A549 (cell line): ENCODE data around the gene CPSF2. TPM values are rescaled to one million over a fixed set of nuclear protein-coding genes. Genes with fewer than 3 reads are reported as not detected.
"Not testable (repeated sequence)": the region's sequence is repeated elsewhere in the genome, so short reads cannot be mapped to it uniquely, and the experiment has no call there.

Experiments used
- ATAC-seq, 2 experiments: fragments of 200-7000 bp in 1 of 2; fragments of >200 bp in 1 of 2; cut with Nextera tagmentation in 1 of 2; cut with Tn5 transposase in 1 of 2; 3 replicates each; pipeline versions ENCODE4 v1.8.0 to v1.9.1; 2018 to 2020; ENCODE audit warnings: mild to moderate bottlenecking in 1 of 2, moderate library complexity in 1 of 2
- CTCF ChIA-PET: fragments of 300-600 bp; sonication (Branson Sonifier 250); formaldehyde crosslinking; extraction: SDS; loops from one replicate; lab custom pipeline; 2021; ENCODE audit warnings: antibody characterized with exemption, inconsistent platforms; lab: Yijun Ruan, JAX
- POLR2A ChIA-PET: fragments of 350-600 bp; formaldehyde crosslinking; extraction: SDS; loops from one replicate; lab custom pipeline; 2021; ENCODE audit warnings: antibody characterized with exemption, inconsistent platforms; lab: Yijun Ruan, JAX
- DNase-seq, 2 experiments: peaks; one replicate each; pipeline versions ENCODE4 v3.0.0 to v3.0.0-alpha.2; 2011 to 2016; ENCODE audit warnings: low read depth in 1 of 2, low spot score in 1 of 2
- FAIRE-seq: peaks from 2 replicates; lab custom pipeline; 2011; peaks lifted over from hg19 to GRCh38; lab: Jason Lieb, UNC
- H3K27ac ChIP-seq, 2 experiments: fragments of >200 bp; sonication (Bioruptor Twin); formaldehyde crosslinking; 3 replicates each; pipeline ENCODE4 v1.5.1; 2016 to 2017
- H3K4me1 ChIP-seq: fragments of >200 bp; sonication (Bioruptor Twin); formaldehyde crosslinking; 3 replicates; pipeline ENCODE4 v1.6.1; 2016
- H3K4me2 ChIP-seq: fragments of >200 bp; sonication (Bioruptor Twin); formaldehyde crosslinking; 3 replicates; pipeline ENCODE4 v1.6.1; 2016
- H3K4me3 ChIP-seq: fragments of >200 bp; sonication (Bioruptor Twin); formaldehyde crosslinking; 3 replicates; pipeline ENCODE4 v1.5.1; 2016
- H3K9me3 ChIP-seq: fragments of >200 bp; sonication (Bioruptor Twin); formaldehyde crosslinking; 3 replicates; pipeline ENCODE4 v1.6.1; 2016
- BHLHE40 ChIP-seq: IDR thresholded peaks from 2 replicates; pipeline ENCODE4 v1.6.1; 2012; ENCODE audit warnings: low read depth, low read length, inconsistent platforms
- CEBPB ChIP-seq, 2 experiments: fragments of >200 bp in 1 of 2; sonication (Bioruptor Twin) in 1 of 2; formaldehyde crosslinking in 1 of 2; IDR thresholded peaks; 2 replicates each; pipeline ENCODE4 v1.6.1; 2012 to 2016
- CHD2 ChIP-seq: fragments of 150-350 bp; IDR thresholded peaks from 2 replicates; pipeline ENCODE4 v1.6.1; 2014; ENCODE audit warnings: low read length; ENCODE audit not compliant: partially characterized antibody
- E2F6 ChIP-seq: IDR thresholded peaks from 2 replicates; pipeline ENCODE4 v1.6.1; 2012; ENCODE audit warnings: low read depth, borderline replicate concordance
- EP300 ChIP-seq, 2 experiments: fragments of >200 bp; sonication (Bioruptor Twin); formaldehyde crosslinking; IDR thresholded peaks; 2 replicates in 1 of 2; 3 replicates in 1 of 2; pipeline ENCODE4 v1.6.1; 2016 to 2017
- ESRRA ChIP-seq: fragments of 150-350 bp; IDR thresholded peaks from 2 replicates; pipeline ENCODE4 v1.6.1; 2014; ENCODE audit warnings: mild to moderate bottlenecking, low read length, borderline replicate concordance
- GATA3 ChIP-seq: IDR thresholded peaks from 2 replicates; pipeline ENCODE4 v1.6.1; 2012; ENCODE audit warnings: borderline replicate concordance
- HDAC2 ChIP-seq: fragments of 200-600 bp; sonication (generic); IDR thresholded peaks from 2 replicates; pipeline ENCODE4 v1.6.1; 2016
- HES2 ChIP-seq: fragments of >200 bp; sonication (Bioruptor Twin); formaldehyde crosslinking; IDR thresholded peaks from 2 replicates; pipeline ENCODE4 v1.6.1; 2016
- HEYL ChIP-seq: fragments of 250-450 bp; sonication (Bioruptor Pico); IDR thresholded peaks from 2 replicates; pipeline ENCODE4 v1.8.0; 2021; ENCODE audit warnings: mild to moderate bottlenecking, moderate library complexity
- HMGXB4 ChIP-seq: fragments of 250-450 bp; sonication (Bioruptor Pico); IDR thresholded peaks from 2 replicates; pipeline ENCODE4 v1.5.0; 2021; ENCODE audit warnings: mild to moderate bottlenecking, moderate library complexity, borderline replicate concordance
- HOXB5 ChIP-seq: fragments of 250-450 bp; sonication (Bioruptor Pico); IDR thresholded peaks from 2 replicates; pipeline ENCODE4 v1.5.0; 2020; ENCODE audit warnings: mild to moderate bottlenecking, moderate library complexity
- JUN ChIP-seq, 2 experiments: fragments of >200 bp; sonication (Bioruptor Twin); formaldehyde crosslinking; IDR thresholded peaks; 2 replicates in 1 of 2; 3 replicates in 1 of 2; pipeline ENCODE4 v1.6.1; 2016 to 2017
- JUNB ChIP-seq: fragments of >200 bp; sonication (Bioruptor Twin); formaldehyde crosslinking; IDR thresholded peaks from 2 replicates; pipeline ENCODE4 v1.6.1; 2016
- KDM5A ChIP-seq: fragments of 200-600 bp; sonication (generic); IDR thresholded peaks from 2 replicates; pipeline ENCODE4 v1.6.1; 2016; ENCODE audit warnings: antibody characterized with exemption, mild to moderate bottlenecking
- MAFK ChIP-seq: fragments of 450-650 bp; IDR thresholded peaks from 2 replicates; pipeline ENCODE4 v1.6.1; 2014; ENCODE audit not compliant: partially characterized antibody
- MAZ ChIP-seq: fragments of 150-350 bp; IDR thresholded peaks from 2 replicates; pipeline ENCODE4 v1.6.1; 2014; ENCODE audit warnings: antibody characterized with exemption, low read depth, low read length, borderline replicate concordance
- MYC ChIP-seq: IDR thresholded peaks from 2 replicates; pipeline ENCODE4 v1.6.1; 2012; ENCODE audit warnings: mild to moderate bottlenecking, inconsistent platforms, low read length, improper control_type of control experiment, borderline replicate concordance
- NPAS2 ChIP-seq: fragments of 250-450 bp; sonication (Bioruptor Pico); IDR thresholded peaks from 2 replicates; pipeline ENCODE4 v1.8.0; 2022; ENCODE audit warnings: mild to moderate bottlenecking, moderate library complexity, borderline replicate concordance
- NR3C1 ChIP-seq: fragments of >200 bp; sonication (Bioruptor Twin); formaldehyde crosslinking; IDR thresholded peaks from 3 replicates; pipeline ENCODE4 v1.6.1; 2017
- REST ChIP-seq: fragments of 200-600 bp; sonication (generic); IDR thresholded peaks from 2 replicates; pipeline ENCODE4 v1.6.1; 2016; ENCODE audit warnings: antibody characterized with exemption, mild to moderate bottlenecking, moderate library complexity
- SMC3 ChIP-seq: fragments of >200 bp; sonication (Bioruptor Twin); formaldehyde crosslinking; IDR thresholded peaks from 3 replicates; pipeline ENCODE4 v1.6.1; 2018; ENCODE audit warnings: inconsistent platforms
- SREBF2 ChIP-seq: fragments of 450-650 bp; IDR thresholded peaks from 2 replicates; pipeline ENCODE4 v1.6.1; 2014; ENCODE audit warnings: mild to moderate bottlenecking, moderate library complexity
- ZFP36 ChIP-seq: fragments of 450-650 bp; IDR thresholded peaks from 2 replicates; pipeline ENCODE4 v1.6.1; 2014; ENCODE audit warnings: borderline replicate concordance; ENCODE audit not compliant: partially characterized antibody
- ZSCAN20 ChIP-seq: fragments of 250-450 bp; sonication (Bioruptor Pico); IDR thresholded peaks from 2 replicates; pipeline ENCODE4 v1.8.0; 2022; ENCODE audit warnings: mild to moderate bottlenecking, moderate library complexity
- WGBS: methylation state at CpG from one replicate; pipeline ENCODE4 v1.1.6; 2017; ENCODE audit errors: missing lambda C conversion rate; 5-methylcytosine and 5-hydroxymethylcytosine counted together
- polyA plus RNA-seq, 4 experiments: library from polyadenylated mRNA; depleted of rRNA in 3 of 4; stranded (reverse); fragments of >200 nt; fragmentation: RNase III in 1 of 4; extraction: RNeasy Plus Mini Kit Qiagen cat#74134 plus additional on column Dnase treatment in 1 of 4; gene quantifications; 2 replicates in 3 of 4; 3 replicates in 1 of 4; pipeline ENCODE4 v1.2.3, GENCODE V29; 2011 to 2017
- TF ChIP-seq, protein P1 (sequence below): fragments of 150-350 bp; IDR thresholded peaks from 2 replicates; pipeline ENCODE4 v1.6.1; 2014; ENCODE audit warnings: low read depth, mild to moderate bottlenecking, low read length

CPSF2 gene
- polyA plus RNA-seq, 2 of the 4 experiments (the other 2 are of a cell fraction) = 57.3 to 75.3 TPM

DNA sequence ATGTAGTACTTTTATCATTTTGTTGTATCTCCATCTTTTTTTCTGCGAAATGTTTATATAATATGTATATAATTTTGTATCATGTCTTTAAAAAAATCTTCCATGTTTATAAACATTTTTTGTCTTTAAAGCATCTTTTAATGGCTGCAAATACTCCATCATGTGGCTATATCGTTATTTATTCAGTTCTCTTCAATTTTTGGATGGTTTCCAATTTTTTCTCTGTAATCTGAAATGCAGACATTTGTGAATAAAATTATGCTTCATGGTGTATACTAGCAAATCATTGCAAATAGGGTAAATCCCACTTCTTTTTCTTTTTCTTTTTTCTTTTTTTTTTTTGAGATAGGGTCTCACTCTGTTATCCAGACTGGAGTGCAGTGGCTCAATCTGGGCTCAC is 54.0 kb downstream of the CPSF2 start (continued):
- TF ChIP-seq HEYL (CRISPR knock-in tag) (no peak), ZFP36 (no peak)

GRCh38 chr14:92176476-92176875 is 54.7 kb downstream of the CPSF2 start:
- 63% methylated on average over 2 of the region's 2 CpGs for WGBS
- ChIA-PET POLR2A (no interaction called here), CTCF (no interaction called here)
- Histone ChIP-seq H3K27ac (no peak overlapping the region), H3K4me3 (no peak overlapping the region), H3K4me2 (no peak overlapping the region), H3K4me1 (no peaks in the 10 kb centered on the region), H3K9me3 (no peaks in the 10 kb centered on the region)
- DNase-seq (no peak), ATAC-seq (no peak), FAIRE-seq (no peak)
- TF ChIP-seq GATA3 (no peak), HDAC2 (no peak), CHD2 (no peak), ZSCAN20 (no peak), SREBF2 (no peak), MYC (no peak), SMC3 (no peak), E2F6 (no peak), HEYL (CRISPR knock-in tag) (no peak), NR3C1 (no peak), HOXB5 (CRISPR knock-in tag) (no peak), MAZ (no peak), EP300 (IDR thresholded peaks at IDR 0.05) (no peak), JUN (IDR thresholded peaks at IDR 0.05) (no peak), BHLHE40 (no peak), ESRRA (no peak), NPAS2 (CRISPR knock-in tag) (no peak), MAFK (no peak)

DNA sequence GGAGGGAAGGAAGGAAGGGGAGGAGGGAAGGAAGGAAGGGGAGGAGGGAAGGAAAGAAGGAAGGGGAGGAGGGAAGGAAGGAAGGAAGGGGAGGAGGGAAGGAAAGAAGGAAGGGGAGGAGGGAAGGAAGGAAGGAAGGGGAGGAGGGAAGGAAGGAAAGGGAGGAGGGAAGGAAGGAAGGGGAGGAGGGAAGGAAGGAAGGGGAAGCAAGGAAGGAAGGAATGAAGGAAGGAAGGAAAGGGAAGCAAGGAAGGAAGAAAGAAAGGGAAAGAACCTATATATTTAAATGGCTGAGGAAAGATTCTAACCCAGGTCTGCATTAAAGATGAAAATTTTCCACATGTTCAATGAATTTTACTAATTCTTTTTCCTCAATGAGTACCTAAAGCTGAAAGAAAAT is 57.4 kb downstream of the CPSF2 start:
- FAIRE-seq, H3K9me3 ChIP-seq, H3K4me1 ChIP-seq, POLR2A ChIA-PET, H3K27ac ChIP-seq, CTCF ChIA-PET, DNase-seq, ATAC-seq, H3K4me2 ChIP-seq, H3K4me3 ChIP-seq: not testable (repeated sequence)

DNA sequence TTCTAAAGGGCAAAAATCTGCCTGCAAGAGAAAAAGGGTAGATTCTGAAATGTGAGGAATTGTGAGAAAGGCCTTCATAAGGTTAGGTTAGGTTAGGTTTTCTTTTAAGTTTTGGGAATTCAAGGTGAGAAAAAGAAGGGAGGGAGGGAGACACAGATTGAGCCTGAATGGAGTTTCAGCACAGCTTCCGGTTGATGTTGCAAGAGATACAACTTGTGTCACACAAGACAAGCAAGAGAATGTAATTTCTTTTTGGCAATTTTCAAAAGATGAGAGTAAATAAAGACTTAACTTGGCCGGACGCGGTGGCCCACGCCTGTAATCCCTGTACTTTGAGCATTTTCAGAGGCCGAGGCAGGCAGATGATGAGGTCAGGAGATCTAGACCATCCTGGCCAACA is 63.8 kb downstream of the CPSF2 start:
- H3K4me3 ChIP-seq = no peak overlapping the region
- H3K4me1 ChIP-seq = no peaks in the 10 kb centered on the region
- FAIRE-seq = no peak
- no peak overlapping the region for H3K27ac ChIP-seq
- ATAC-seq = no peak
- WGBS = 84% methylated on average over 6 of the region's 6 CpGs
- no peak overlapping the region for H3K4me2 ChIP-seq
- DNase-seq = no peak
- POLR2A ChIA-PET = no interaction called here
- TF ChIP-seq CEBPB (IDR thresholded peaks at IDR 0.05) (no peak), KDM5A (no peak), GATA3 (no peak), HMGXB4 (CRISPR knock-in tag) (no peak), HES2 (no peak), REST (no peak), JUNB (no peak), HOXB5 (CRISPR knock-in tag) (no peak)
- TF ChIP-seq, protein P1, sequence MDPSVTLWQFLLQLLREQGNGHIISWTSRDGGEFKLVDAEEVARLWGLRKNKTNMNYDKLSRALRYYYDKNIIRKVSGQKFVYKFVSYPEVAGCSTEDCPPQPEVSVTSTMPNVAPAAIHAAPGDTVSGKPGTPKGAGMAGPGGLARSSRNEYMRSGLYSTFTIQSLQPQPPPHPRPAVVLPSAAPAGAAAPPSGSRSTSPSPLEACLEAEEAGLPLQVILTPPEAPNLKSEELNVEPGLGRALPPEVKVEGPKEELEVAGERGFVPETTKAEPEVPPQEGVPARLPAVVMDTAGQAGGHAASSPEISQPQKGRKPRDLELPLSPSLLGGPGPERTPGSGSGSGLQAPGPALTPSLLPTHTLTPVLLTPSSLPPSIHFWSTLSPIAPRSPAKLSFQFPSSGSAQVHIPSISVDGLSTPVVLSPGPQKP = no peak
- CTCF ChIA-PET = interaction anchor here (0.7 to 1.4 kb wide), 2 partner anchors 30 to 178 kb away, joined by 3 read pairs; no protein-coding TSS in a partner anchor
- no peaks in the 10 kb centered on the region for H3K9me3 ChIP-seq
